Heart left ventricle (tissue), 13 donors: ENCODE data around the gene LYRM2.

Experiments
- POLR2A ChIP-seq, 2 donors: fragments of 450-650 bp; IDR thresholded peaks; one replicate each; pipeline ENCODE4 v1.6.1; 2017; ENCODE audit warnings: antibody characterized with exemption in 2 of 2, mild to moderate bottlenecking in 2 of 2, moderate library complexity in 2 of 2
- TF ChIP-seq, protein P1 (sequence below), 12 donors: fragments of 200-600 bp; sonication (generic) in 4 of 12; IDR thresholded peaks; one replicate each; pipeline versions ENCODE4 v1.5.0 to v1.8.0; 2018 to 2022; ENCODE audit warnings: antibody characterized with exemption in 12 of 12, mild to moderate bottlenecking in 5 of 12
- donor health status: ischemic (EF 13 %, LVEDD 7.1; RV severe dilation, severe dysfunction).
- donor health status: DM: no; HTN: yes; CAD: no.
- donor health status: DM: no; HTN: no; CAD: no.
- donor health status: ischemic (EF 25% LVEDD 6.9; RV normal size, moderate dysfunction).
- donor health status: ischemic (EF 25% LVEDD 5.7; RV mildly dilated, moderate dysfunction).
- donor health status: ischemic (EF 35%, LVEDD 5.7; RV mildly dilated, moderate dysfunction).
- donor health status: nonischemic (EF 11% LVEDD 7.7; RV severe dilation, severe dysfunction).
- donor health status: DM: yes; HTN: yes; CAD: no.
- donor health status: PGD.
- donor health status: ischemic (EF 29% LVEDD 5.4; RV normal size, mild dysfunction).
- donor health status: nonischemic (EF 23%, LVEDD 6.1; RV moderate dilation, normal function).

DNA sequence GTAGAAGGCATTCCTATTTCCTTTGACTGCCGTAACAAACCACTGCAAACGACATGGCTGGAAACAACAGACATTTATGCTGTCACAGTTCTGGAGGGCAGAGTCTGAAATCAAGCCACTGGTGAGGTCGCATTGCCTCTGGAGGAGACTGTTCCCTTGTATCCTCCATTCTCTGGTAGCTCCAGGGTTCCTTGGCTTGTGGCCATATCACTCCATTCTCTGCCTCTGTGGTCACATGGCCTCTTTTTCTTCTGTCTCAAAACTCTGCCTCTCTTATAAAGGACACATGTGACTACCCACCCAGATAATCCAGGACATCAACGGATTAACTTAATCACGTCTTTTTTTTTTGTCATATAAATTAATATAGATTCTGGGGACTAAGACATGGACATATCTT lies 84.4 kb downstream of the LYRM2 start:
- TF ChIP-seq, protein P1, sequence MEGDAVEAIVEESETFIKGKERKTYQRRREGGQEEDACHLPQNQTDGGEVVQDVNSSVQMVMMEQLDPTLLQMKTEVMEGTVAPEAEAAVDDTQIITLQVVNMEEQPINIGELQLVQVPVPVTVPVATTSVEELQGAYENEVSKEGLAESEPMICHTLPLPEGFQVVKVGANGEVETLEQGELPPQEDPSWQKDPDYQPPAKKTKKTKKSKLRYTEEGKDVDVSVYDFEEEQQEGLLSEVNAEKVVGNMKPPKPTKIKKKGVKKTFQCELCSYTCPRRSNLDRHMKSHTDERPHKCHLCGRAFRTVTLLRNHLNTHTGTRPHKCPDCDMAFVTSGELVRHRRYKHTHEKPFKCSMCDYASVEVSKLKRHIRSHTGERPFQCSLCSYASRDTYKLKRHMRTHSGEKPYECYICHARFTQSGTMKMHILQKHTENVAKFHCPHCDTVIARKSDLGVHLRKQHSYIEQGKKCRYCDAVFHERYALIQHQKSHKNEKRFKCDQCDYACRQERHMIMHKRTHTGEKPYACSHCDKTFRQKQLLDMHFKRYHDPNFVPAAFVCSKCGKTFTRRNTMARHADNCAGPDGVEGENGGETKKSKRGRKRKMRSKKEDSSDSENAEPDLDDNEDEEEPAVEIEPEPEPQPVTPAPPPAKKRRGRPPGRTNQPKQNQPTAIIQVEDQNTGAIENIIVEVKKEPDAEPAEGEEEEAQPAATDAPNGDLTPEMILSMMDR (IDR thresholded peaks at IDR 0.05), result no peak
- no peak for TF ChIP-seq POLR2A (IDR thresholded peaks at IDR 0.05)
